Smooth muscle cell (in vitro differentiated cells): ENCODE results near the gene PTGES2. TPM values are rescaled to one million over a fixed set of nuclear protein-coding genes. Genes with fewer than 3 reads are reported as not detected.

Source experiments
- DNase-seq: peaks from one replicate; lab custom pipeline; 2025; ENCODE audit not compliant: unreplicated experiment; lab: John Stamatoyannopoulos, UW
- H2AFZ ChIP-seq: fragments of 200-600 bp; sonication (generic); 2 replicates; pipeline ENCODE4 v1.6.0; 2016; ENCODE audit warnings: antibody characterized with exemption, low read depth, mild to moderate bottlenecking
- H3F3A ChIP-seq: fragments of 200-600 bp; sonication (generic); 2 replicates; pipeline ENCODE4 v1.6.0; 2017; ENCODE audit warnings: antibody characterized with exemption, low read depth
- H3K27ac ChIP-seq: fragments of 200-600 bp; sonication (generic); 2 replicates; pipeline ENCODE4 v1.5.1; 2016; ENCODE audit warnings: low read depth, mild to moderate bottlenecking
- H3K27me3 ChIP-seq: fragments of 200-600 bp; sonication (generic); 2 replicates; pipeline ENCODE4 v1.6.1; 2016; ENCODE audit warnings: low read depth, mild to moderate bottlenecking
- H3K36me3 ChIP-seq: fragments of 200-600 bp; sonication (generic); 2 replicates; pipeline ENCODE4 v1.5.1; 2016; ENCODE audit warnings: low read depth
- H3K4me1 ChIP-seq: fragments of 200-600 bp; sonication (generic); 2 replicates; pipeline ENCODE4 v1.5.1; 2016; ENCODE audit warnings: low read depth
- H3K4me2 ChIP-seq: fragments of 200-600 bp; sonication (generic); 2 replicates; pipeline ENCODE4 v1.6.0; 2016; ENCODE audit warnings: mild to moderate bottlenecking
- H3K4me3 ChIP-seq: fragments of 200-600 bp; sonication (generic); 2 replicates; pipeline ENCODE4 v1.5.1; 2016; ENCODE audit warnings: mild to moderate bottlenecking
- H3K79me2 ChIP-seq: fragments of 200-600 bp; sonication (generic); 2 replicates; pipeline ENCODE4 v1.6.0; 2016; ENCODE audit warnings: low read depth, mild to moderate bottlenecking
- H3K9ac ChIP-seq: fragments of 200-600 bp; sonication (generic); 2 replicates; pipeline ENCODE4 v1.6.0; 2016; ENCODE audit warnings: low read depth
- H3K9me3 ChIP-seq: fragments of 200-600 bp; sonication (generic); replicated peaks from 2 replicates; pipeline ENCODE4 v1.5.1; 2016; ENCODE audit warnings: low read depth
- H4K20me1 ChIP-seq: fragments of 200-600 bp; sonication (generic); 2 replicates; pipeline ENCODE4 v1.6.0; 2016; ENCODE audit warnings: low read depth
- CTCF ChIP-seq: fragments of 200-600 bp; sonication (generic); IDR thresholded peaks from 2 replicates; pipeline ENCODE4 v1.5.1; 2017; ENCODE audit warnings: borderline replicate concordance, mild to moderate bottlenecking, antibody characterized with exemption; ENCODE audit not compliant: insufficient read depth, poor library complexity, severe bottlenecking
- WGBS: methylation state at CpG from one replicate; pipeline ENCODE4 v1.1.7; 2016; ENCODE audit warnings: low lambda C conversion rate; 5-methylcytosine and 5-hydroxymethylcytosine counted together
- polyA plus RNA-seq: library from polyadenylated mRNA; unstranded; fragments of >200 nt; fragmentation: Nextera tagmentation; extraction: Ambion mirVana; gene quantifications from 2 replicates; pipeline ENCODE4 v1.2.1, GENCODE V29; 2016
- total RNA-seq: library from RNA; depleted of rRNA; stranded (reverse); fragments of >200 nt; gene quantifications from 2 replicates; pipeline ENCODE4 v1.2.3, GENCODE V29; 2014

PTGES2 gene
- total and polyA plus RNA-seq, 2 experiments from 2014 or later, result 31.5 to 78.6 TPM

- Histone ChIP-seq H2AFZ (no peak overlapping the region), H3K79me2 (no peaks in the 10 kb centered on the region), H3K9me3 (no peaks in the 10 kb centered on the region), H3F3A (no peaks in the 10 kb centered on the region), H4K20me1 (no peaks in the 10 kb centered on the region), H3K27me3 (no peaks in the 10 kb centered on the region), H3K36me3 (no peaks in the 10 kb centered on the region), H3K4me1 (no peaks in the 10 kb centered on the region), H3K4me2 (no peak overlapping the region), H3K27ac (no peak overlapping the region), H3K4me3 (no peak overlapping the region), H3K9ac (no peak overlapping the region)
- TF ChIP-seq CTCF, result no peak
- DNase-seq, result no peak
- WGBS, result 86% methylated on average over 4 of the region's 4 CpGs
Observed at GRCh38 chr9:128142061-128142460, 14.5 kb upstream of the PTGES2 start.

GRCh38 chr9:128141604-128142003, 14.1 kb upstream of the PTGES2 start:
- H3K4me2 ChIP-seq, result no peak overlapping the region
- no peak overlapping the region for H3K27ac ChIP-seq
- no peak for TF ChIP-seq CTCF
- no peak for DNase-seq
- no peaks in the 10 kb centered on the region for H3K27me3 ChIP-seq
- 97% methylated on average over 3 of the region's 3 CpGs for WGBS
- H4K20me1 ChIP-seq, result no peaks in the 10 kb centered on the region
- H3K4me3 ChIP-seq, result no peak overlapping the region
- H3K9ac ChIP-seq, result no peak overlapping the region
- no peaks in the 10 kb centered on the region for H3F3A ChIP-seq
- no peak overlapping the region for H2AFZ ChIP-seq
- H3K4me1 ChIP-seq, result no peaks in the 10 kb centered on the region
- H3K9me3 ChIP-seq, result no peaks in the 10 kb centered on the region
- no peaks in the 10 kb centered on the region for H3K36me3 ChIP-seq
- H3K79me2 ChIP-seq, result no peaks in the 10 kb centered on the region

- no peaks in the 10 kb centered on the region for H3K27me3 ChIP-seq
- no peaks in the 10 kb centered on the region for H3K79me2 ChIP-seq
- H3K9me3 ChIP-seq, result no peaks in the 10 kb centered on the region
- no peak overlapping the region for H3K4me3 ChIP-seq
- H3K36me3 ChIP-seq, result no peaks in the 10 kb centered on the region
- TF ChIP-seq CTCF, result no peak
- H3K9ac ChIP-seq, result no peak overlapping the region
- WGBS, result 92% methylated on average over 6 of the region's 16 CpGs
- no peaks in the 10 kb centered on the region for H4K20me1 ChIP-seq
- DNase-seq, result no peak
- no peak overlapping the region for H2AFZ ChIP-seq
- H3K4me1 ChIP-seq, result no peaks in the 10 kb centered on the region
- H3K4me2 ChIP-seq, result no peak overlapping the region
- no peak overlapping the region for H3K27ac ChIP-seq
- no peaks in the 10 kb centered on the region for H3F3A ChIP-seq
Observed at GRCh38 chr9:128139621-128140020, 12.1 kb upstream of the PTGES2 start.

- H3K36me3 ChIP-seq, result no peaks in the 10 kb centered on the region
- H3K4me1 ChIP-seq, result no peaks in the 10 kb centered on the region
- no peak overlapping the region for H3K9ac ChIP-seq
- no peak overlapping the region for H3K4me3 ChIP-seq
- 85% methylated on average over 3 of the region's 3 CpGs for WGBS
- peaks cover 3% of the 10 kb centered on the region for H3K27me3 ChIP-seq
- DNase-seq, result no peak
- no peak for TF ChIP-seq CTCF
- no peaks in the 10 kb centered on the region for H3F3A ChIP-seq
- no peaks in the 10 kb centered on the region for H3K9me3 ChIP-seq
- H2AFZ ChIP-seq, result no peak overlapping the region
- H3K79me2 ChIP-seq, result no peaks in the 10 kb centered on the region
- no peak overlapping the region for H3K27ac ChIP-seq
- H4K20me1 ChIP-seq, result no peaks in the 10 kb centered on the region
- no peak overlapping the region for H3K4me2 ChIP-seq
Observed at GRCh38 chr9:128138001-128138400, 10.5 kb upstream of the PTGES2 start.
